ENCODE results near the gene STIM1.

DNA sequence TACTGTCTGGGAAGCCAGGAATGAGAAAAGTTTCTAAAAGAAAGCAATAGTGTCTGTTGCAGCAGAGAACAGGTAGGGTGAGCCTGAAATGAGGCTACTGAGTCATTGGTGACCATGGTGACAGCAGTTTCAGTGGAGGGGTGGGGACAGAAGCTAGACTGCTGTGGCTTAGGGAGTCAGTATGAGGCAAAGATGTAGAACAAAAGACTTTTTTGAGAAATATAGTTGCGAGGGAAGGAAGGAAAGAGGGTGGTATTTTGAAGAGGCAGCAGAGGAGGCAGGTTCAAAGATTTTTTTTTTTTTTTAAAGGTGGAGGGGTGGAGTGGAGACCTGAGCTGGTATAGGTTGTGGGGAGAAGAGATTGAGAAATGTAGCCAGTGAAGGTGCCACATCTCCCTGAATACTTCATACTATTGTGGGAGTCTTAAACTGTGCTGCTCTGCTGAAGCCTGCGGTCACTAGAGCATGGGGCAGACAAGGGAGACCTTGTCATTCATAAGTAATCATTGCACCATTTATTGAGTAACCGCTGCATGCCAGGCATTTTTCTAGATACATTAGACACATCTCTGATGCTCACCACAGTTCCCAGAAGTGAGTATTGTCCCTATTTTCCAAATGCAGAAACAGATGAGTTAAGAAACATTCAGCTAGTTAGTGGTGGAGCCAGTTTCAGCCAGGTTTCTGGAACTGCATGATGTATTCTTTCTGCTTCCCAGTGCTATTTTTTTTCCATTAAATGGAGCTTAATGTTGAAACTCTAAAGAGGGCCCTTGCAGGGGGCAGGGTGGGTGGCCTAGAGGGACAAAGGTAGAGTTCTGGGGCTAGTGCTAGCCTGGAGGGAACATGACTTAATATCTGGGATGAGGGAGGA, 49.9 kb downstream of the STIM1 start:
- TF ChIP-seq, protein P1, sequence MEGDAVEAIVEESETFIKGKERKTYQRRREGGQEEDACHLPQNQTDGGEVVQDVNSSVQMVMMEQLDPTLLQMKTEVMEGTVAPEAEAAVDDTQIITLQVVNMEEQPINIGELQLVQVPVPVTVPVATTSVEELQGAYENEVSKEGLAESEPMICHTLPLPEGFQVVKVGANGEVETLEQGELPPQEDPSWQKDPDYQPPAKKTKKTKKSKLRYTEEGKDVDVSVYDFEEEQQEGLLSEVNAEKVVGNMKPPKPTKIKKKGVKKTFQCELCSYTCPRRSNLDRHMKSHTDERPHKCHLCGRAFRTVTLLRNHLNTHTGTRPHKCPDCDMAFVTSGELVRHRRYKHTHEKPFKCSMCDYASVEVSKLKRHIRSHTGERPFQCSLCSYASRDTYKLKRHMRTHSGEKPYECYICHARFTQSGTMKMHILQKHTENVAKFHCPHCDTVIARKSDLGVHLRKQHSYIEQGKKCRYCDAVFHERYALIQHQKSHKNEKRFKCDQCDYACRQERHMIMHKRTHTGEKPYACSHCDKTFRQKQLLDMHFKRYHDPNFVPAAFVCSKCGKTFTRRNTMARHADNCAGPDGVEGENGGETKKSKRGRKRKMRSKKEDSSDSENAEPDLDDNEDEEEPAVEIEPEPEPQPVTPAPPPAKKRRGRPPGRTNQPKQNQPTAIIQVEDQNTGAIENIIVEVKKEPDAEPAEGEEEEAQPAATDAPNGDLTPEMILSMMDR (IDR thresholded peaks at IDR 0.05): no peak
- peak; percentile 41; the same call in 1 of the 2 replicates for TF ChIP-seq POLR2AphosphoS5 (IDR thresholded peaks at IDR 0.05; ENCODE audit: low read depth, low read length)

All from Panc1 (cell line).